Stimulated activated CD4-positive, alpha-beta T cell treated with anti-CD3 and anti-CD28 coated beads, Interleukin-1b, Interleukin-23, amount 100 ng/mL, for 48 hours (primary cell): ENCODE measurements around the gene MTFR1L.

Experiments
- DNase-seq: peaks from one replicate; pipeline ENCODE4 v3.0.0-alpha.2; 2020

MTFR1L gene

DNA sequence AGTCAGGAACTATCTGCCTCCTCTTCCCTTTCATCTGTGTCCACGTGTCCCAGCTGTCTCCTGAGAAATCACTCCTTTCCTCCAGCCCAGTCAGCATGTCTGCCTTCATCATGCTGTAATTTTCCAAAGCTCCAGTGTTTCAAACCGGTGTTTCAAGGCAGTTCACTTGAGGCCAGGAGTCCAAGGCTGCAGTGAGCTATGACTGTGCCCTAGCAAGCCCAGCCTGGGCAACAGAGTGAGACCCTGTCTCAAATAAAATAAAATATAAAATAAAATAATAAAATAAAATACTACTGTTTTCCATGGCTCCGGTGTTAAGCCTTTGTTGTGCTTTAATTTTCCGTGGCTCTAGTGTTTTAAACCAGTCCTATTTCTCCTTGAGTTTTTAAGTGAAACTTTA lies 27.6 kb upstream of the MTFR1L start:
- no peak for DNase-seq

- no peak for DNase-seq
These were observed 26.1 kb upstream of the MTFR1L start for GRCh38 chr1:25793585-25794170.

DNA sequence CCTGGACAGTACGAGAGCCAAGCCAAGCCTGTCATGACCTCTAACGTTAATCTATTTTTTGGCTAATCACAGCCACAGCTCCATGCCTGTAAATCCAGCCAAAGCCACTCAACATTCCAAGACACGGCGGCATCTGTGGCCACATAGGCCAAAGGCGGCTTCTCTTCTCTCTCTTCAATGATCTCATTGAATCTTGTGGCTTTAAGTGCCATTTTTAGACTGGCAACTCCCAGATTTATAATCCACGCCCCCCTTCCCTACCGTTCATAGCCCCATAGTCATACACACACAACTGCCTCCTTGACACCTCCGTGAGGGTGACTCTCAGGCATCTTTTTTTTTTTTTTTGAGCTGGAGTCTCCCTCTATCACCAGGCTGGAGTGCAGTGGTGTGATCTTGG lies 25.4 kb upstream of the MTFR1L start:
- DNase-seq = no peak

GRCh38 chr1:25795211-25795610 lies 24.5 kb upstream of the MTFR1L start:
- no peak for DNase-seq

GRCh38 chr1:25795946-25796810 lies 23.6 kb upstream of the MTFR1L start:
- peak; percentile 69 for DNase-seq

DNA sequence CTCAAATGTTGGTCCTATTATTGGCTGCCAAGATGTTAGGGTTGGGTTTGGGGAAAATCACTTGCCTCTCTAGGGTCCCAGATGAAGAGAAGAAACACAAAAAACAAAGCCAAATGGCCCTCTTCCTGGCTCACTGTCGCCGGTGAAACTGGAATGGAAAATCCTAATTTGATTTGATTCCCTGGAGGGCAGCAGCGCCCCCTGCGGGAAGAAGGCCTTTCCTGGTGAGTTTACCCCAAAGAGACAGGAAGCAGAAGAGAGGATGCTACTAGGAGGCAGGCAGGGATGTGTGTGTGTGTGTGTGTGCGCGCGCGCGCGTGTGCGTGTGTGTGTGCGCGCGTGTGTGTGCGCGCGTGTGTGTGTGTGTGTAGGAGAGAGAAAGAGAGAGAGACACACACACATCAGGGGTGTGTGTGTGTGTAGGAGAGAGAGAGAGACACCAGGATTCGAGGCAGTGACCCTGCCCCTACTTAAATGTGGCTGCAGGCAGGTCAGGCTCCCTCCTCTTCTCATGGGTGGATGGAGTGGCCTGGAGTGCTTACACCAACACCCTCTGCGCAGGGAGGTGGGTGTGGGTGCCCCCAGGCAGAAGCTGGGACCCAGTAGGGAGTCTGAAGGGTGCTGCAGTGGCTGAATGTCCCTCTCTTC lies 22.8 kb upstream of the MTFR1L start:
- DNase-seq = peak; percentile 82

DNA sequence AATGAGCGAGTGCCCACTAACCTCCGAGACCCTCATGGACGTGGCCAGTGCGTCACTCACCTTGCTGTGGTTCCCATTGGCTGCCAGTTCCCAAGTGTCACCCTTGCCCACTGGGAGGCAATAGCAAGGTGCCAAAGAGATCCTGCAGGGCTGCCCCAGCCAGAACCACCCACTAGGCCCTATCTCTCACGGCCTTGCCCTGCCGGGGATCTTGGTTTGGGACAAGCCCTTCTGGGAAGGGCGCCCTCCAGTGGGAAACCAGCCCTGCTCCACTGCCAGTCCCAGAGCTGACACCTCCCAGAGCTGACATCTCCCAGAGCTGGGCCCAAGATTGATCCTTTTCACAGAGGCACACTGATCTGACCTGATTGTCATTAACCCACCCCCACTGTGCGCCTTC lies 21.8 kb upstream of the MTFR1L start:
- DNase-seq = peak; percentile 51

GRCh38 chr1:25798666-25799351 lies 20.9 kb upstream of the MTFR1L start:
- DNase-seq = no peak

DNA sequence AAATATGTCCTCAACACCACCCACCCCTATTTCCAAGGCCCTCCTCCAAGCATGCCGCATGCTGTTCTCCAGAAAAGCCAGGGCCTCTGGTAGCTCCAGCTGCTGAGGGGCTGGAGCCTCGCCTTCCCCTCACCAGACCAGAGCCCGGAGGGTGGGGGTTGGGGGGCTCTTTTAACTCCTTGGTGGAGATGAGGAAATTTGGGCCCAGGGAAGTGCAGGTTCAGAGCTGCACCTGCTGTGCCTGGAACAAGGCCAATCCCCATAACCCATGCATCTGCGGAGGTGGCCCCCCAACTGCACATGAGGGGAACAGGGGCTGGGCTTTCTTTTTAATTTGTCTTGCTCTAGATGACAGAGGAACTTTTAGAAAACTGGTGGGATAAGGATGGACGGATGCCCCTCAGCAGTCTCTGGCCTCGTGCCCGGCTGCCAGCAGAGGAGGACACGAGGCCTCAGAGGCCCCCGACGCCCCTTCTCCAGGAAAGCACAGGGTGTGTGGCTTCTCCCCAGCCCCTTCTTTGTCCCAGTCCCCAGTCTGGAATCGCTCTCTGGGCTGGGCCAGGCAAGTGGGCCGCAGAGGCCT lies 20.3 kb upstream of the MTFR1L start:
- DNase-seq = no peak

GRCh38 chr1:25799935-25800702 lies 19.6 kb upstream of the MTFR1L start, which contains the start of gene SELENON:
SELENON (plus strand) TSS chr1:25800193; CDS start chr1:25800231, 38 bp downstream.
- DNase-seq = no peak

GRCh38 chr1:25800703-25801377 lies 18.9 kb upstream of the MTFR1L start:
- no peak for DNase-seq

DNA sequence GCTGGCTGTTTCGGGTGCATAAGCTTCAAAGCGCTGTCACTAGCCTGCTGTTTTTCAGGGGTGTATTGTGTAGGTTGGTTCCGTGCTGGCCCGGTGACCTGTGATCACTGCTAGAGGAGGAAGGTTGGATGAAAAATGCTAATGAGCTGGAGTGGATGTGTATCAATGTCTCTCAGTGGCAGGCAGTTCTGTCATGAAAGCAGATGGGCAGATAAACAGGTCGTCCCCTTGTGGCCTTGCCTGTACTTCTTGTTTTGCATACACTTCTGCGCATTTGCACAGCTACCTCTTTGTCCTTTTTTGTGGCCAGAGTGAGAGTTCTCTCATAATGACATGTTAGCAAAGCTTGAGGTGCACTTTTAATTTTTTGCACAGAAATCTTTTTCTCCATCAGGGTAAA lies 16.8 kb upstream of the MTFR1L start:
- DNase-seq = no peak

GRCh38 chr1:25803368-25803767 lies 16.4 kb upstream of the MTFR1L start:
- DNase-seq = no peak

DNA sequence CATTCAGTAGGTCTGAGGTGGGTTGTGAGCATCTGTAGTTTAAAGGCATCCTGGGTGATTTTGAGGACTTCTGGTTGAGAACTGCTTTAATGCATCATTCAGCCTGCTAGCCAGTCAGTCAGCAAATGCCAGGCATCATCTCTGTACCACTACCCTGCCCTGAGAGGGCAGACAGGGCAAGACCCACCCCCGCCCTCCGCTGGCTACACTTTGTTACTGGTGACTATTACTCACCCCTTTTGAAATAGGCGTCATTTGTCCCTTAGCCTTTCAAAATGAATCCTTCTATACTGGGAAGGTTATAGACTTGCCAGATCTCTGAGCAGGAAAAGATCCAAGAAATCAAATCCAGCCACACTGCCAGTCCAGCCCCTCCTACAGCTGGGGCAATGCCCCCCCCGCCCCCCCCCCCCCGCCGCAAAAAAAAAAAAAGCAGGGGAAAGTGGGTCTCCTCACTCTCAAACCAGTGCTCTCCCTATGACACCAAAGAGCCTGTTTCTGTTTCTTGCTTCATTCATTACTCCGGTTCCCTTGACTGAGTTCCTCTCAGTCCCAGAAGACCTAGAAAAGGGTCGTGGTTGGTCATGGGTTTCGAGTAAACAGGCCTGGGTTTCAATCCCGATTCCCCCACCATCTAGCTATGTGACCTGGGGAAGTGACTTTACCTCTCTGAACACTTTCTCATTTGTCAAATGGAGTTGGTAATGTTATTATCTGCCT lies 15.3 kb upstream of the MTFR1L start:
- peak; percentile 65 for DNase-seq

DNA sequence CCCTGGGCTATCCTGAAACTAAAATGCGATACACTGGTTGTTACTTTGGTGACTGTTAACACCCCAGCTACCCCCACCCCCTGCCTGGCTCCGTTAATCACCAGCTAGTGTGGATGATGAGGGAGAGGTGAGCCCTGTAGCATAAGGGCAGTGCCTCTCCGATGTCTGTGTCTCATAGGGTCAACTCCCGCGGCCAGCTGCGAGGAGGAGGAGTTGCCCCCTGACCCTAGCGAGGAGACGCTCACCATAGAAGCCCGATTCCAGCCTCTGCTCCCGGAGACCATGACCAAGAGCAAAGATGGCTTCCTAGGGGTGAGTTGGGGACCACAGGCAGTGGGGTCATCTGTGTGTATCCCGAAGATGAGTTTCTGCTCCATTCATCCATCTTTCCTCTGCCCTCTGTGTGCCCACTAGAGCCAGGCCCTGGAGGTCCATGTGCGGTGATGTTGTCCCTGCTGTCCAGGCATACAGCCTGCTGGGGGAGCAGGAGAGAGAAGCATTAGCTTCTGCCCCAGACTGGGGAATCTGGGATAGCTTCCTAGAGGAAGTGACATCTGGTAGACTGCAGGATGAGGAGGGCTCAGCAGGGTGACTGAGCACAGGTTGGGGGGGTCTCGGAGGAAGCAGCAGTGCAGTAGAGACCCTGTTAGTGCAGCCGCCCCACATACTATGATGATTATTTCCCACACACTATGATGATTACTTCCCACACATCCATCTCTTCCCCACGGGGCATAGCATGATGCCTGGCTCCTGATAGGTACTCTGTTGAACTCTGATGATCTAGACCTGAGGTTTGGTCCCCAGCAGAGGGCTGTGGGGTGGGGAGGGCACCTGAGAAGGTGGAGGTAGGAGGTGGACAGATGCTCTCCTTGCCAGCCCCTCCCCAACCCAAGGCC lies 14.5 kb upstream of the MTFR1L start:
- DNase-seq = no peak

DNA sequence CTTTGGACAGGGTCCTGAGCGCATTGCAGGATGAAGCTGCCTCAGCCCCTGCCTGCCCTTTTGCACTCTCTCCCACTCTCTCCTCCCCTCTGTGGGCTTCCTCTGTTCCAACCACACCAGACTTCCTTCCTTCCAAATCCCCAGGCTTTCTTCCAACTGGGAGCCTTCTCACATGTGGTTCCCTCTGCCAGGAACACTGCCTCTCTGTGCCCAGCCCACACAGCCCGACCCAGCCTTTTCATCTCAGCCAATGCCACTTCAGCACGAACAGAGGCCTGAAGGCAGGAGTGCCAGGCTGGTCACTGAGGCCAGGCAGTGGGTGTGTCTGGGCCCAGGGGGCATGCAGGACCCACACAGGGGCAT lies 13.9 kb upstream of the MTFR1L start:
- no peak for DNase-seq

GRCh38 chr1:25806418-25806817 lies 13.3 kb upstream of the MTFR1L start:
- no peak for DNase-seq

GRCh38 chr1:25807480-25808390 lies 12.0 kb upstream of the MTFR1L start:
- DNase-seq = no peak
